OCI-LY7 (cell line): ENCODE results near the gene TAF6L.
"Not testable (repeated sequence)": the region's sequence is repeated elsewhere in the genome, so short reads cannot be mapped to it uniquely, and the experiment has no call there.

ENCODE experiments used
- EZH2phosphoT487 ChIP-seq: fragments of 200-600 bp; sonication (generic); IDR thresholded peaks from 2 replicates; pipeline ENCODE4 v1.6.1; 2018; ENCODE audit warnings: low read depth, borderline replicate concordance, mild to moderate bottlenecking, mixed run types, antibody characterized with exemption, low read length, moderate library complexity, mixed read lengths
- TF ChIP-seq, protein P1 (sequence below): fragments of 200-600 bp; sonication (generic); conservative IDR thresholded peaks from 2 replicates; pipeline ENCODE4 v1.5.1; 2014; ENCODE audit warnings: mild to moderate bottlenecking, antibody characterized with exemption, low read length, moderate library complexity, mixed read lengths

DNA sequence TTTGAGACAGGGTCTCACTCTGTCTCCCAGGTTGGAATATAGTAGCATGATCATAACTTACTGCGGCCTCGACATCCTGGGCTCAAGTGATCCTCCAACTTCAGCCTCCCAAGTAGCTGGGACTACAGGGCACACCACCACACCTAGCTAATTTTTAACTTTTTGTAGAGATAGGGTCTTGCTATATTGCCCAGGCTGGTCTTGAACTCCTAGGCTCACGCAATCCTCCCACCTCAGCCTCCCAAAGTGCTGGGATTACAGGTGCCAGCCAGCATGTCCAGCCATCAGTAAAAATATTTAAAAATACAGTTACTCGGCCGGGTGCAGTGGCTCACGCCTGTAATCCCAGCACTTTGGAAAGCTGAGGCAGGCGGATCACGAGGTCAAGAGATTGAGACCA is 56.9 kb downstream of the TAF6L start:
- TF ChIP-seq, protein P1, sequence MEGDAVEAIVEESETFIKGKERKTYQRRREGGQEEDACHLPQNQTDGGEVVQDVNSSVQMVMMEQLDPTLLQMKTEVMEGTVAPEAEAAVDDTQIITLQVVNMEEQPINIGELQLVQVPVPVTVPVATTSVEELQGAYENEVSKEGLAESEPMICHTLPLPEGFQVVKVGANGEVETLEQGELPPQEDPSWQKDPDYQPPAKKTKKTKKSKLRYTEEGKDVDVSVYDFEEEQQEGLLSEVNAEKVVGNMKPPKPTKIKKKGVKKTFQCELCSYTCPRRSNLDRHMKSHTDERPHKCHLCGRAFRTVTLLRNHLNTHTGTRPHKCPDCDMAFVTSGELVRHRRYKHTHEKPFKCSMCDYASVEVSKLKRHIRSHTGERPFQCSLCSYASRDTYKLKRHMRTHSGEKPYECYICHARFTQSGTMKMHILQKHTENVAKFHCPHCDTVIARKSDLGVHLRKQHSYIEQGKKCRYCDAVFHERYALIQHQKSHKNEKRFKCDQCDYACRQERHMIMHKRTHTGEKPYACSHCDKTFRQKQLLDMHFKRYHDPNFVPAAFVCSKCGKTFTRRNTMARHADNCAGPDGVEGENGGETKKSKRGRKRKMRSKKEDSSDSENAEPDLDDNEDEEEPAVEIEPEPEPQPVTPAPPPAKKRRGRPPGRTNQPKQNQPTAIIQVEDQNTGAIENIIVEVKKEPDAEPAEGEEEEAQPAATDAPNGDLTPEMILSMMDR, result not testable (repeated sequence)
- TF ChIP-seq EZH2phosphoT487, result not testable (repeated sequence)
